ENCODE data around the gene EPHA8. TPM values are rescaled to one million over a fixed set of nuclear protein-coding genes. Genes with fewer than 3 reads are reported as not detected.

Gene EPHA8
- total and polyA plus RNA-seq, 2 of the 13 experiments (the other 11 are each of a cell fraction or from before 2014, with no cell fraction given): not detected

DNA sequence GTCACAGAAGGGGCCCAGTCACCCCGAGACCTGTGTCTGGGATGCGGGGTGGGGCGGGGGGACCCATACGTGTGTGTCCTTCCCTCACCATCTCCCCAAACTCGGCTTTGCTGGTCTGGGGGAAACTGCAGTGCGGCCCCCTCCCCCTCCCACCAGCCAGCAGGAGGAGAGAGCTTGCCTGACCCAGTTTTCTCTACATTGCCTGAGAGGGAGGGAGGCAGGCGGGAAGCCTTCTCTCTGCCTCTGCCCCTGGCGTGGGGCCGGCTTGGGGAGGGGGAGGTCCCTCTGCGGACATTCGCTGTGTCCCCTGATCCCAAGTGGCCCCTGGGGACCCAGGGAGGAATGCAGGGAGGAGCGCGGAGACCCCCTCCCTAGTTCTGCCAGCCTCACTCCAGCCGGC lies 3.9 kb downstream of the EPHA8 start (continued):
- TF ChIP-seq RBM39 (IDR thresholded peaks at IDR 0.05; ENCODE audit: low read depth, low read length, poor library complexity, severe bottlenecking) (no peak), ZNF431 (CRISPR knock-in tag; IDR thresholded peaks at IDR 0.05; ENCODE audit: borderline replicate concordance, low read depth) (no peak), AKAP8 (CRISPR knock-in tag; IDR thresholded peaks at IDR 0.05) (no peak), ZNF501 (CRISPR knock-in tag; IDR thresholded peaks at IDR 0.05) (no peak), ADNP (CRISPR knock-in tag; IDR thresholded peaks at IDR 0.05) (no peak), HOXD1 (CRISPR knock-in tag; IDR thresholded peaks at IDR 0.05) (no peak), IRX3 (CRISPR knock-in tag; IDR thresholded peaks at IDR 0.05; ENCODE audit: borderline replicate concordance, low read depth) (no peak), KDM4B (CRISPR knock-in tag; IDR thresholded peaks at IDR 0.05) (no peak), SYNCRIP (IDR thresholded peaks at IDR 0.05; ENCODE audit: insufficient read depth, low read depth, low read length) (no peak), DPF2 (CRISPR knock-in tag; IDR thresholded peaks at IDR 0.05; ENCODE audit: borderline replicate concordance, low read depth) (no peak), FOXP1 (IDR thresholded peaks at IDR 0.05) (no peak), FOXP1 (CRISPR knock-in tag; IDR thresholded peaks at IDR 0.05) (no peak), PITX1 (CRISPR knock-in tag; IDR thresholded peaks at IDR 0.05) (no peak)
- TF ChIP-seq, protein P1, sequence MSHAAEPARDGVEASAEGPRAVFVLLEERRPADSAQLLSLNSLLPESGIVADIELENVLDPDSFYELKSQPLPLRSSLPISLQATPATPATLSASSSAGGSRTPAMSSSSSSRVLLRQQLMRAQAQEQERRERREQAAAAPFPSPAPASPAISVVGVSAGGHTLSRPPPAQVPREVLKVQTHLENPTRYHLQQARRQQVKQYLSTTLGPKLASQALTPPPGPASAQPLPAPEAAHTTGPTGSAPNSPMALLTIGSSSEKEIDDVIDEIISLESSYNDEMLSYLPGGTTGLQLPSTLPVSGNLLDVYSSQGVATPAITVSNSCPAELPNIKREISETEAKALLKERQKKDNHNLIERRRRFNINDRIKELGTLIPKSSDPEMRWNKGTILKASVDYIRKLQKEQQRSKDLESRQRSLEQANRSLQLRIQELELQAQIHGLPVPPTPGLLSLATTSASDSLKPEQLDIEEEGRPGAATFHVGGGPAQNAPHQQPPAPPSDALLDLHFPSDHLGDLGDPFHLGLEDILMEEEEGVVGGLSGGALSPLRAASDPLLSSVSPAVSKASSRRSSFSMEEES (CRISPR knock-in tag; IDR thresholded peaks at IDR 0.05): no peak
- TF ChIP-seq, protein P2, sequence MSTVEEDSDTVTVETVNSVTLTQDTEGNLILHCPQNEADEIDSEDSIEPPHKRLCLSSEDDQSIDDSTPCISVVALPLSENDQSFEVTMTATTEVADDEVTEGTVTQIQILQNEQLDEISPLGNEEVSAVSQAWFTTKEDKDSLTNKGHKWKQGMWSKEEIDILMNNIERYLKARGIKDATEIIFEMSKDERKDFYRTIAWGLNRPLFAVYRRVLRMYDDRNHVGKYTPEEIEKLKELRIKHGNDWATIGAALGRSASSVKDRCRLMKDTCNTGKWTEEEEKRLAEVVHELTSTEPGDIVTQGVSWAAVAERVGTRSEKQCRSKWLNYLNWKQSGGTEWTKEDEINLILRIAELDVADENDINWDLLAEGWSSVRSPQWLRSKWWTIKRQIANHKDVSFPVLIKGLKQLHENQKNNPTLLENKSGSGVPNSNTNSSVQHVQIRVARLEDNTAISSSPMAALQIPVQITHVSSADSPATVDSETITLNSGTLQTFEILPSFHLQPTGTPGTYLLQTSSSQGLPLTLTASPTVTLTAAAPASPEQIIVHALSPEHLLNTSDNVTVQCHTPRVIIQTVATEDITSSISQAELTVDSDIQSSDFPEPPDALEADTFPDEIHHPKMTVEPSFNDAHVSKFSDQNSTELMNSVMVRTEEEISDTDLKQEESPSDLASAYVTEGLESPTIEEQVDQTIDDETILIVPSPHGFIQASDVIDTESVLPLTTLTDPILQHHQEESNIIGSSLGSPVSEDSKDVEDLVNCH (CRISPR knock-in tag; IDR thresholded peaks at IDR 0.05): no peak
